Stomach (tissue), 9 donors: ENCODE measurements around the gene LEMD2. TPM values are rescaled to one million over a fixed set of nuclear protein-coding genes. Genes with fewer than 3 reads are reported as not detected.

Experiments
- DNase-seq, 2 donors: peaks; one replicate each; pipeline versions ENCODE4 v3.0.0 to v3.0.0-alpha.2; 2013 to 2019
- H3K27ac ChIP-seq, 5 donors: fragments of 200-600 bp in 4 of 5; sonication (generic) in 4 of 5; one replicate each; pipeline ENCODE4 v1.5.1; 2013 to 2019; ENCODE audit warnings: mild to moderate bottlenecking in 1 of 5, moderate library complexity in 1 of 5
- H3K27me3 ChIP-seq, 3 donors: fragments of 200-600 bp; sonication (generic); one replicate each; pipeline ENCODE4 v1.5.1; 2017 to 2019; ENCODE audit warnings: mixed run types in 1 of 3
- H3K36me3 ChIP-seq, 4 donors: fragments of 200-600 bp; sonication (generic); 1 replicate in 3 of 4; 2 replicates in 1 of 4; pipeline ENCODE4 v1.5.1; 2016 to 2019
- H3K4me1 ChIP-seq, 4 donors: fragments of 200-600 bp; sonication (generic); one replicate each; pipeline ENCODE4 v1.5.1; 2016 to 2019
- H3K4me3 ChIP-seq, 4 donors: fragments of 200-600 bp; sonication (generic) in 3 of 4; one replicate each; pipeline ENCODE4 v1.5.1; 2016 to 2019; ENCODE audit warnings: mild to moderate bottlenecking in 1 of 4
- H3K9me3 ChIP-seq, 4 donors: fragments of 200-600 bp; sonication (generic); one replicate each; pipeline ENCODE4 v1.5.1; 2016 to 2019
- CTCF ChIP-seq, 7 experiments: fragments of 450-650 bp in 4 of 7; fragments of 200-600 bp in 3 of 7; sonication (generic) in 3 of 7; IDR thresholded peaks; one replicate each; pipeline ENCODE4 v1.5.1; 2016 to 2019; ENCODE audit warnings: antibody characterized with exemption in 7 of 7, control low read depth in 2 of 7, mild to moderate bottlenecking in 1 of 7
- EP300 ChIP-seq: sonication (generic); formaldehyde crosslinking; IDR thresholded peaks from one replicate; pipeline ENCODE4 v1.6.1; 2017; ENCODE audit warnings: antibody characterized with exemption
- POLR2A ChIP-seq, 4 donors: fragments of 450-650 bp; IDR thresholded peaks; one replicate each; pipeline ENCODE4 v1.6.1; 2016; ENCODE audit warnings: antibody characterized with exemption in 4 of 4, control low read depth in 2 of 4, mild to moderate bottlenecking in 1 of 4, moderate library complexity in 1 of 4
- POLR2AphosphoS5 ChIP-seq, 3 donors: sonication (generic); formaldehyde crosslinking; IDR thresholded peaks; one replicate each; pipeline ENCODE4 v1.6.1; 2016; ENCODE audit warnings: antibody characterized with exemption in 3 of 3
- WGBS, 5 donors: extraction: QIAGEN DNeasy Blood & Tissue Kit in 3 of 5; methylation state at CpG; one replicate each; pipeline versions ENCODE4 v1.1.5 to v1.1.7; 2013 to 2018; 5-methylcytosine and 5-hydroxymethylcytosine counted together
- intact Hi-C: fragments of 100-400 bp; cut with DNase I; formaldehyde crosslinking; loops from one replicate; pipeline ENCODE4 v1.15.1; 2023; ENCODE audit warnings: low total_unique reads
- polyA plus RNA-seq, 3 donors: library from polyadenylated mRNA; stranded (reverse); fragments of 200-250 nt; gene quantifications; one replicate each; pipeline ENCODE4 v1.2.3, GENCODE V29; 2013
- total RNA-seq, 5 donors: library from RNA; depleted of rRNA; stranded (reverse); fragments of >200 nt; gene quantifications; one replicate each; pipeline versions ENCODE4 v1.1.0 to v1.2.3, GENCODE V29; 2014 to 2016
- donor health status: healthy with polysubstance abuse.
- donor health status: Bipolar disorder and iron deficiency.
- donor health status: healthy.

Gene LEMD2
- total and polyA plus RNA-seq, 8 donors = 22.0 to 428 (median 54.2) TPM

- Histone ChIP-seq H3K4me3 (no peak overlapping the region), H3K9me3 (no peaks in the 10 kb centered on the region), H3K27ac (no peak overlapping the region), H3K27me3 (no peaks in the 10 kb centered on the region), H3K4me1 (peaks cover 0 to 18% (median 2%) of the 10 kb centered on the region in 4 donors), H3K36me3 (peaks cover 89 to 100% (median 100%) of the 10 kb centered on the region in 4 donors)
- intact Hi-C loops = loop anchor here (10.0 kb wide), 1 partner anchor 376 kb away; no protein-coding TSS in a partner anchor
- DNase-seq = no peak
- TF ChIP-seq CTCF (IDR thresholded peaks at IDR 0.05) (no peak), EP300 (no peak), POLR2AphosphoS5 (IDR thresholded peaks at IDR 0.05) (no peak), POLR2A (IDR thresholded peaks at IDR 0.05) (no peak)
- 82 to 91% (median 88%) methylated on average over 12 of the region's 12 CpGs for WGBS, 5 donors
These were observed 10.3 kb downstream of the LEMD2 start for GRCh38 chr6:33778444-33779121.

- Histone ChIP-seq H3K4me1 (peaks cover 0 to 27% (median 3%) of the 10 kb centered on the region in 4 donors), H3K4me3 (no peak overlapping the region), H3K9me3 (no peaks in the 10 kb centered on the region), H3K36me3 (peaks cover 91 to 100% (median 100%) of the 10 kb centered on the region in 4 donors), H3K27me3 (no peaks in the 10 kb centered on the region), H3K27ac (no peak overlapping the region)
- TF ChIP-seq POLR2A (IDR thresholded peaks at IDR 0.05) (no peak), CTCF (IDR thresholded peaks at IDR 0.05) (no peak), EP300 (no peak), POLR2AphosphoS5 (IDR thresholded peaks at IDR 0.05) (no peak)
- intact Hi-C loops = loop anchor here (10.0 kb wide), 1 partner anchor 377 kb away; no protein-coding TSS in a partner anchor
- DNase-seq = no peak
- 89 to 93% (median 91%) methylated on average over 24 to 25 of the region's 25 CpGs for WGBS, 5 donors
These were observed 11.2 kb downstream of the LEMD2 start for GRCh38 chr6:33777398-33778388.

- intact Hi-C loops = loop anchor here (10.0 kb wide), 1 partner anchor 378 kb away; no protein-coding TSS in a partner anchor
- 75 to 97% (median 90%) methylated on average over 4 to 13 of the region's 13 CpGs for WGBS, 5 donors
- H3K9me3 ChIP-seq = no peaks in the 10 kb centered on the region
- no peaks in the 10 kb centered on the region for H3K27me3 ChIP-seq
- H3K4me1 ChIP-seq = peaks cover 5 to 30% (median 10%) of the 10 kb centered on the region in 4 donors
- TF ChIP-seq POLR2A (IDR thresholded peaks at IDR 0.05) (no peak), EP300 (no peak), POLR2AphosphoS5 (IDR thresholded peaks at IDR 0.05) (no peak), CTCF (IDR thresholded peaks at IDR 0.05) (no peak)
- peaks cover 88 to 100% (median 98%) of the 10 kb centered on the region in 4 donors for H3K36me3 ChIP-seq
- DNase-seq = no peak
- no peak overlapping the region for H3K27ac ChIP-seq
- H3K4me3 ChIP-seq = no peak overlapping the region
These were observed 12.2 kb downstream of the LEMD2 start for GRCh38 chr6:33776764-33777163.

- no peak for DNase-seq
- H3K4me3 ChIP-seq = no peak overlapping the region
- intact Hi-C loops = loop anchor here (10.0 kb wide), 1 partner anchor 379 kb away; no protein-coding TSS in a partner anchor
- H3K36me3 ChIP-seq = peaks cover 85 to 96% (median 92%) of the 10 kb centered on the region in 4 donors
- H3K27ac ChIP-seq = no peak overlapping the region
- TF ChIP-seq POLR2A (IDR thresholded peaks at IDR 0.05) = no peak
- no peak for TF ChIP-seq POLR2AphosphoS5 (IDR thresholded peaks at IDR 0.05)
- no peak for TF ChIP-seq EP300
- no peak for TF ChIP-seq CTCF (IDR thresholded peaks at IDR 0.05)
- no peaks in the 10 kb centered on the region for H3K27me3 ChIP-seq
- H3K4me1 ChIP-seq = peaks cover 9 to 30% (median 14%) of the 10 kb centered on the region in 4 donors
- whole genome bisulfite sequencing, 5 donors = 90 to 96% (median 94%) methylated on average over 2 to 4 of the region's 4 CpGs
- no peaks in the 10 kb centered on the region for H3K9me3 ChIP-seq
These were observed 12.7 kb downstream of the LEMD2 start for GRCh38 chr6:33776186-33776585.
